ENCODE data around the gene LEFTY2. TPM values are rescaled to one million over a fixed set of nuclear protein-coding genes. Genes with fewer than 3 reads are reported as not detected.

The LEFTY2 gene
- total RNA-seq, 1 donor = under 0.01 TPM

DNA sequence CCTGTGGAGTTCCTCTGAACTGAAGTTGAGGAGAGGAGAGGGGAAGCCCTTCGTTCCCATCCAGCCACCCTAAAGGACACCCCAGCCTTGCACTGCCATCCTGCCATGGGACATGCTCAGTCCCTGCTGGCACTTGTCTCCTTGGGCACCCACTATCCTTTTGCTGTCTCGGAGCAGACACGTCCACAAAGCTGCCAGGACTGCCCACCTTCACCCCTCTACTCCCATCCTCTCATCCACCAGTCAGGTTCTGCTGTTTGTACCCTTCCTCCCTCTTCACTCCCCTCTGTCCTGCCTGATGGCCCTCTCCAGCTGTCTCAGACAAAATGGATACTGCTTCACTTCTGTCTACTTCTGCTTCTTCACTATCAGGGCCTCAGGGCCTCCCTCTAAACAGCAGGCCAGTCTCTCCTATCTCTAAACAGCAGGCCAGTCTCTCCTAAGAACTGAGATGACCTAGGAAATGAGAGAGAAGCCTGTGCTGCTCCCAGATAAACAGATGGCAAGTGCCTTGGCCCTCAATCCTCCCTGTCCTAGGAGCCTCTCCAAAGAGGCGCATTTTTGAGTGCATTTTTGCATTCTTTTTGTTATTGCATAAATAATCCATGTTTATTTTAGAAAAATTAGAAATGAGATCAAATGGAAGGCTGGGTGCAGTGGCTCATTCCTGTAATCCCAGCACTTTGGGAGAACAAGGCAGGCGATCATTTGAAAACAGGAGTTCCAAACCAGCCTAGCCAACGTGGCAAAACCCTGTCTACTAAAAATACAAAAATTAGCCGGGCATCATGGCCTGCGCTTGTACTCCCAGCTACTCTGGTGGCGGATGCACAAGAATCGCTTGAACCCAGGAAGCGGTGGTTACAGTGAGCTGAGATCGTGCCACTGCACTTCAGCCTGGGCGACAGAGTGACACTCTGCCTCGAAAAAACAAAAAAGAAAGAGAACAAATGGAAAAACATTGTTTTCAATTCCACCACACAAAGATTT lies 12.5 kb downstream of the LEFTY2 start:
- DNase-seq (ENCODE audit: low read depth) = no peak
- no peak overlapping the region for H3K4me3 ChIP-seq (ENCODE audit: low read depth, low read length)
- TF ChIP-seq, protein P1, sequence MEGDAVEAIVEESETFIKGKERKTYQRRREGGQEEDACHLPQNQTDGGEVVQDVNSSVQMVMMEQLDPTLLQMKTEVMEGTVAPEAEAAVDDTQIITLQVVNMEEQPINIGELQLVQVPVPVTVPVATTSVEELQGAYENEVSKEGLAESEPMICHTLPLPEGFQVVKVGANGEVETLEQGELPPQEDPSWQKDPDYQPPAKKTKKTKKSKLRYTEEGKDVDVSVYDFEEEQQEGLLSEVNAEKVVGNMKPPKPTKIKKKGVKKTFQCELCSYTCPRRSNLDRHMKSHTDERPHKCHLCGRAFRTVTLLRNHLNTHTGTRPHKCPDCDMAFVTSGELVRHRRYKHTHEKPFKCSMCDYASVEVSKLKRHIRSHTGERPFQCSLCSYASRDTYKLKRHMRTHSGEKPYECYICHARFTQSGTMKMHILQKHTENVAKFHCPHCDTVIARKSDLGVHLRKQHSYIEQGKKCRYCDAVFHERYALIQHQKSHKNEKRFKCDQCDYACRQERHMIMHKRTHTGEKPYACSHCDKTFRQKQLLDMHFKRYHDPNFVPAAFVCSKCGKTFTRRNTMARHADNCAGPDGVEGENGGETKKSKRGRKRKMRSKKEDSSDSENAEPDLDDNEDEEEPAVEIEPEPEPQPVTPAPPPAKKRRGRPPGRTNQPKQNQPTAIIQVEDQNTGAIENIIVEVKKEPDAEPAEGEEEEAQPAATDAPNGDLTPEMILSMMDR (IDR thresholded peaks at IDR 0.05; ENCODE audit: insufficient read depth, low read depth, low read length) = no peak

GRCh38 chr1:225926551-225927113 lies 14.4 kb downstream of the LEFTY2 start:
- H3K4me3 ChIP-seq (ENCODE audit: low read depth, low read length) = no peak overlapping the region
- TF ChIP-seq, protein P1 (IDR thresholded peaks at IDR 0.05; ENCODE audit: insufficient read depth, low read depth, low read length) = no peak
- no peak for DNase-seq (ENCODE audit: low read depth)

DNA sequence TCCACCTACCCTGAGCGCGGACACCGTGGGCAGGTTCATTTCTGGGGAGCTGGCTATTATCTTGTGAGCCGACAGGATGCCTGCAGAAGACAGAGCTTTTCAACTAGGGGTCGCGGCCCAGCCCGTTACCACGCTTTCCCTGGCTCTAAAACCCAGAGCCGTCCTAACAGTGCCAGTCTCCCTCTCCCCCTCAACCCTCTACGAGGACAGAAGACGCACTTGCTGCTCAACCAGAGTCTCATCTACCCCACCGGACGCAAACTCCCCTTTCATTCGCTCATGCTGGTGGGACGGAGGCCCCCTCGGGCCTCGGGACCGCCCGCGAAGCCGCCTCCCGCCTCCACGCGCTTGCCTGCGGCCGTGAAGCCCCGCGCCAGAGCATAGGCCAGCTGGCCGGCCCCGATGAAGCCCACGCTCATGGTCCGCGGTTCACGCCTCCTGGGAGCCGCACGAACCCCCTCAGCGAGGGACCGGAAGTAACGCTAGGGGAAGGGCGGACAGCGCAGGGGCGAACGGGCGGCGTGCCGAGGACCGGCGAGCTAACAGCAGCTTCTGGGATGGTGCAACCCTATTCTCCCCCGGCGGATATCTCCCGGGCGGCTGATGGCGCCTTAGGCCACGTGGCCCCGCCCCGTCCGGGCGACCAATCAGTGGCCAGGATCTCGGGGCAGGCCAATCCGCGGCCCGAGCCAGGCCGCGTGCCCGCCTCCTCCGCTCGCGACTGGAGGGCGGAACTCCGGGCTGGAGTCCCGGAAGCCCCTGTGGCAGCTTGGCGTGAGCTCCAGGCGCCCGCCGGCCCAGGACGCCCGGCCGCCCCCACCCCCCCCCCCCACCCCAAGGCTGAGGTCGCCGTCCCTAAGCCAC lies 17.1 kb downstream of the LEFTY2 start, which contains the start of gene PYCR2:
TSS of gene PYCR2 (minus strand) at position 559 of the 864 bp plus-strand sequence. CDS start at position 419, 140 bp downstream.
- TF ChIP-seq, protein P1 (IDR thresholded peaks at IDR 0.05; ENCODE audit: insufficient read depth, low read depth, low read length) = no peak
- DNase-seq (ENCODE audit: low read depth) = peak; percentile 98
- peak within 1 kb of the TSS; percentile 91 for H3K4me3 ChIP-seq (ENCODE audit: low read depth, low read length)

DNA sequence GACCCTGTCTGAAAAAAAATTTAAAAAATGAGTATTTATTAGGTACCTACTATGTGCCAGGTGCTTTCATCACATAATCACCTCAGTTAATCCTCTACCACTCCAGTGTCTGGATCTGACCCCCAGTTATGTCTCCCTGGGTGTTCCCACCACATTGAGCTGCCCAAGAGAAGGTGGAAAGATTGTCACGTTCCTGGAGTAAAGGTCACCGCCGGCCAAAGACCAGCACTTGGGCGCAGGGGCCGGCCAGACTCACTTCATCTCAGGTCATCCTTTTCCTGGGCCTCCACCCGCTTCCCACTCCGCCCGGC lies 17.7 kb downstream of the LEFTY2 start:
- DNase-seq (ENCODE audit: low read depth) = no peak
- TF ChIP-seq, protein P1 (IDR thresholded peaks at IDR 0.05; ENCODE audit: insufficient read depth, low read depth, low read length) = no peak
- H3K4me3 ChIP-seq (ENCODE audit: low read depth, low read length) = peak overlapping the region; percentile 91

DNA sequence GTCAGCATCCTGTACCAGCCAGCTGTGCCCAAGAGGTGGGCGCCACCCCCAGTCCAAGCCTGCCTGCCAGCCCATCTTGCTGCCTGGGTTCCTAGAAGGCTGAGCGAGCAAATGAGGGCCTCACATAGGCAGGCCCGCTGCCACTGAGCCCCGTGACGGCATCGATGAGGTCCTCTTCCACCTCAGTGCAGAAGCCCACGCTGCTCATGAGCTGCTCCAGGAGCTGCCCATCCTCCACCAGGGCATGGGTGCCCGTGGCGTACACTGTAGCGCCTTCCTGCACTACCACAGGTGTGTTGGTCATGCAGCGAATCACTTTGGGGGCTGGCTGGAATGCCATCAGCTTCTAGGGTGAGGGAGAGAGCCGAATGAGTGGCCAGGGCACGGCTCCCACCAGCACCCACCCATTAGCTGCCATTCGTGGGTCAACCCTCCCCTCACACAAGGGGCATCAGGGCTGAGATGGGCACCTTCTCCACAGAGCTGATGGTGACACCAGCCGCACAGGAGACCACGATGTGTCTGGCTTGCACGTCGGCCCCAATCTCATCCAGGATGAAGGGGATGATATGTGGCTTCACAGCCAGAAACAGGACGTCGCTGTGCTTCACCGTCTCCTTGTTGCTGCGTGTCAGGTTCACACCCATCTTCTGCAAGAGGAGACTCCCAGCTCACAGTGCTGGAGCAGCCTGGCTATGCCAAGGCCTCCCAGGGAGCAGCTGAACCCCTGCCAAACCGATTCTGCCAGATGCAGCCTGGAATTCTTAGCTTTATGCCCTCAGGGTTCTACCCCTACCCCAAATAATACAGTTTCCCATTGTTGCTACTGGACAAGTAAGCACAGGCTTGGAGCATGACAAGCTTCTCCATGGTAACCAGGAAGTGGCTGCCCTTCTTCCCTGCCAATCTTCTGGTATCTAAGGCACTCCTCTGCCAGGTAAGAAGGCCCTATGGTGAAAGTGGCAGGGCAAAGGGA lies 19.0 kb downstream of the LEFTY2 start:
- TF ChIP-seq, protein P1 (IDR thresholded peaks at IDR 0.05; ENCODE audit: insufficient read depth, low read depth, low read length) = no peak
- DNase-seq (ENCODE audit: low read depth) = no peak
- H3K4me3 ChIP-seq (ENCODE audit: low read depth, low read length) = no peak overlapping the region

All from fibroblast of villous mesenchyme (primary cell).